ENCODE measurements around the gene LRTM2.

DNA sequence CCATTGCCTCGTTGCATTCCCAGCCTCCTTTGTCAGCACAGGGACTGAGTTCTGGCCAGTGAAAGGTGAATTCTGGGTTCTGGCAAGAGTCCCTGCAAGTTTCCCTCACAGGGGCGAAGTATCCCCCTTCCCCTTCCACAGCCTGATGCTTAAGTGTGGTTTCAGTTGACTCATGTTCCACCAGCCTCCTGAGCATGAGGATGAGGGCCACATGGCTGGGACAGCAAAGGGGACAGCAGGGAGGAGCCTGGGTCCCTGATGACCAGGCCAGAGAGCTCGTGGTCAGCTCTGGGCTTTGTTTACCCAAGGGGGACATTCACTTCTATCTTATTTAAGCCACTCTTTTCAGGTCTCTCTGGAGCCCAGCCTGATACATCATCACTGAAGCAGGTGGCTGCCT, 61.6 kb downstream of the LRTM2 start:
- TF ChIP-seq, protein P1, sequence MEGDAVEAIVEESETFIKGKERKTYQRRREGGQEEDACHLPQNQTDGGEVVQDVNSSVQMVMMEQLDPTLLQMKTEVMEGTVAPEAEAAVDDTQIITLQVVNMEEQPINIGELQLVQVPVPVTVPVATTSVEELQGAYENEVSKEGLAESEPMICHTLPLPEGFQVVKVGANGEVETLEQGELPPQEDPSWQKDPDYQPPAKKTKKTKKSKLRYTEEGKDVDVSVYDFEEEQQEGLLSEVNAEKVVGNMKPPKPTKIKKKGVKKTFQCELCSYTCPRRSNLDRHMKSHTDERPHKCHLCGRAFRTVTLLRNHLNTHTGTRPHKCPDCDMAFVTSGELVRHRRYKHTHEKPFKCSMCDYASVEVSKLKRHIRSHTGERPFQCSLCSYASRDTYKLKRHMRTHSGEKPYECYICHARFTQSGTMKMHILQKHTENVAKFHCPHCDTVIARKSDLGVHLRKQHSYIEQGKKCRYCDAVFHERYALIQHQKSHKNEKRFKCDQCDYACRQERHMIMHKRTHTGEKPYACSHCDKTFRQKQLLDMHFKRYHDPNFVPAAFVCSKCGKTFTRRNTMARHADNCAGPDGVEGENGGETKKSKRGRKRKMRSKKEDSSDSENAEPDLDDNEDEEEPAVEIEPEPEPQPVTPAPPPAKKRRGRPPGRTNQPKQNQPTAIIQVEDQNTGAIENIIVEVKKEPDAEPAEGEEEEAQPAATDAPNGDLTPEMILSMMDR (IDR thresholded peaks at IDR 0.05): no peak
- no peak for TF ChIP-seq POLR2AphosphoS5 (IDR thresholded peaks at IDR 0.05)
